MM.1S (cell line): ENCODE results near the gene IL19.

Source experiments
- EZH2phosphoT487 ChIP-seq: fragments of 300-600 bp; sonication (generic); IDR thresholded peaks from 2 replicates; pipeline ENCODE4 v1.6.1; 2018; ENCODE audit warnings: antibody characterized with exemption, low read length
- TF ChIP-seq, protein P1 (sequence below): fragments of 300-600 bp; sonication (generic); IDR thresholded peaks from 2 replicates; pipeline ENCODE4 v1.5.1; 2016; ENCODE audit warnings: antibody characterized with exemption, low read length, mixed read lengths

DNA sequence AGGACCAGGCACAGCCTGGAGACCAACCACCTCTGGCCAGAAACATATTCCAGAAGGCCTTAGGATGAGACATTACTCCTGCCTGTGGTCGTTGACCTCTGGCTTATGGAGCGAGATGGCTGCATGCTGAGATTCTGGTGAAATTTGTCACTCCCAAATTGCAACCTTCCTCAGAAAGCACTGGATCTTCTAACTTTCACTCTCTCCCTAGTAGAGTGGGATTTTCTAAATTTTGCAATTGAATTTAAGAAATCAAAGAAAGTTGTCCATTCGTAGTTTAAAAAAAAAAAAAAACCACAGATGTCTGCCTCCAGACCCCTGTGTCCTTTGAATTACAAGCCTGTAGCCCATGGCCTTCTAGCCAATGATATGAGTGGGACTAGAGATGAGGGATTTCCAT lies 30.3 kb downstream of the IL19 start:
- TF ChIP-seq, protein P1, sequence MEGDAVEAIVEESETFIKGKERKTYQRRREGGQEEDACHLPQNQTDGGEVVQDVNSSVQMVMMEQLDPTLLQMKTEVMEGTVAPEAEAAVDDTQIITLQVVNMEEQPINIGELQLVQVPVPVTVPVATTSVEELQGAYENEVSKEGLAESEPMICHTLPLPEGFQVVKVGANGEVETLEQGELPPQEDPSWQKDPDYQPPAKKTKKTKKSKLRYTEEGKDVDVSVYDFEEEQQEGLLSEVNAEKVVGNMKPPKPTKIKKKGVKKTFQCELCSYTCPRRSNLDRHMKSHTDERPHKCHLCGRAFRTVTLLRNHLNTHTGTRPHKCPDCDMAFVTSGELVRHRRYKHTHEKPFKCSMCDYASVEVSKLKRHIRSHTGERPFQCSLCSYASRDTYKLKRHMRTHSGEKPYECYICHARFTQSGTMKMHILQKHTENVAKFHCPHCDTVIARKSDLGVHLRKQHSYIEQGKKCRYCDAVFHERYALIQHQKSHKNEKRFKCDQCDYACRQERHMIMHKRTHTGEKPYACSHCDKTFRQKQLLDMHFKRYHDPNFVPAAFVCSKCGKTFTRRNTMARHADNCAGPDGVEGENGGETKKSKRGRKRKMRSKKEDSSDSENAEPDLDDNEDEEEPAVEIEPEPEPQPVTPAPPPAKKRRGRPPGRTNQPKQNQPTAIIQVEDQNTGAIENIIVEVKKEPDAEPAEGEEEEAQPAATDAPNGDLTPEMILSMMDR = no peak
- TF ChIP-seq EZH2phosphoT487 = no peak
